Brain pericyte (primary cell): ENCODE measurements around the gene RNF32.
"Not testable (repeated sequence)": the region's sequence is repeated elsewhere in the genome, so short reads cannot be mapped to it uniquely, and the experiment has no call there.

Source experiments
- DNase-seq: peaks from one replicate; pipeline ENCODE4 v3.0.0-alpha.2; 2012; ENCODE audit warnings: low read depth, low spot score

Gene RNF32

GRCh38 chr7:156614434-156615264, 25.9 kb upstream of the RNF32 start:
- no peak for DNase-seq

- DNase-seq, result no peak
Measured at GRCh38 chr7:156616269-156617202, 24.0 kb upstream of the RNF32 start.

GRCh38 chr7:156617215-156617614, 23.4 kb upstream of the RNF32 start:
- no peak for DNase-seq

GRCh38 chr7:156618078-156618779, 22.3 kb upstream of the RNF32 start:
- DNase-seq, result no peak

- no peak for DNase-seq
Measured at GRCh38 chr7:156618780-156619367, 21.7 kb upstream of the RNF32 start.

GRCh38 chr7:156619488-156620290, 20.9 kb upstream of the RNF32 start:
- DNase-seq, result not testable (repeated sequence)

GRCh38 chr7:156620291-156620675, 20.3 kb upstream of the RNF32 start:
- no peak for DNase-seq

GRCh38 chr7:156621652-156622051, 18.9 kb upstream of the RNF32 start:
- DNase-seq, result no peak

- no peak for DNase-seq
Measured at GRCh38 chr7:156625580-156625979, 15.0 kb upstream of the RNF32 start.

- no peak for DNase-seq
Measured at GRCh38 chr7:156626220-156626895, 14.2 kb upstream of the RNF32 start.

- DNase-seq, result no peak
Measured at GRCh38 chr7:156628562-156628961, 12.0 kb upstream of the RNF32 start.

- no peak for DNase-seq
Measured at GRCh38 chr7:156629873-156630272, 10.7 kb upstream of the RNF32 start.

GRCh38 chr7:156634117-156634516, 6.5 kb upstream of the RNF32 start:
- no peak for DNase-seq

GRCh38 chr7:156635529-156636385, 4.8 kb upstream of the RNF32 start:
- no peak for DNase-seq

GRCh38 chr7:156637093-156637492, 3.5 kb upstream of the RNF32 start:
- not testable (repeated sequence) for DNase-seq

- DNase-seq, result no peak
Measured at GRCh38 chr7:156638443-156639077, 2.0 kb upstream of the RNF32 start.

GRCh38 chr7:156639426-156640256, 933 bp upstream of the RNF32 start:
- no peak for DNase-seq
